Measurements from ENCODE around the gene DLGAP1. TPM values are rescaled to one million over a fixed set of nuclear protein-coding genes. Genes with fewer than 3 reads are reported as not detected.

The DLGAP1 gene
- total RNA-seq, 1 experiment from 2014 or later: 0.07 TPM

- Mint-ChIP-seq H3K27ac (ENCODE audit: unreplicated experiment) (no peak overlapping the region), H3K36me3 (ENCODE audit: insufficient read depth, unreplicated experiment) (no peaks in the 10 kb centered on the region), H3K9me3 (ENCODE audit: unreplicated experiment) (no peaks in the 10 kb centered on the region), H3K4me3 (ENCODE audit: unreplicated experiment) (no peak overlapping the region), H3K4me1 (ENCODE audit: low read depth, unreplicated experiment) (no peaks in the 10 kb centered on the region), H3K27me3 (ENCODE audit: insufficient read depth, unreplicated experiment) (peaks cover 14% of the 10 kb centered on the region)
- no peaks in the 10 kb centered on the region for H3K9me3 ChIP-seq
- H3K27me3 ChIP-seq (replicated peaks; ENCODE audit: control insufficient read depth, insufficient read depth, low read length): no peaks in the 10 kb centered on the region; the same call in 1 of the 2 replicates
- H3K4me3 ChIP-seq (ENCODE audit: low read depth, low read length): no peak overlapping the region
- no peak for DNase-seq
- ChIA-PET CTCF (interaction anchor here (1.1 kb wide), 1 partner anchor 96 kb away, joined by 6 read pairs; no protein-coding TSS in a partner anchor), POLR2A (no interaction called here)
- no peaks in the 10 kb centered on the region for H3K36me3 ChIP-seq (ENCODE audit: control insufficient read depth, insufficient read depth, low read length)
- BruUV-seq (replicated peaks): no TSS peak
- no peak for TF ChIP-seq CTCF (IDR thresholded peaks at IDR 0.05; ENCODE audit: insufficient read depth in 1 of 2, low read depth in 1 of 2, low read length in 1 of 2, severe bottlenecking in 1 of 2, unreplicated experiment in 1 of 2)
- H3K4me1 ChIP-seq: no peaks in the 10 kb centered on the region
- intact Hi-C loops (cut with micrococcal nuclease; ENCODE audit: unreplicated experiment): no loop called here
These were observed 587.9 kb downstream of the DLGAP1 start for GRCh38 chr18:3867236-3867635.

- no peak for TF ChIP-seq CTCF (IDR thresholded peaks at IDR 0.05; ENCODE audit: insufficient read depth in 1 of 2, low read depth in 1 of 2, low read length in 1 of 2, severe bottlenecking in 1 of 2, unreplicated experiment in 1 of 2)
- no TSS peak for BruUV-seq (replicated peaks)
- H3K27me3 ChIP-seq (replicated peaks; ENCODE audit: control insufficient read depth, insufficient read depth, low read length): no peaks in the 10 kb centered on the region; the same call in 1 of the 2 replicates
- H3K9me3 Mint-ChIP-seq (ENCODE audit: unreplicated experiment): no peaks in the 10 kb centered on the region
- no peaks in the 10 kb centered on the region for H3K4me1 ChIP-seq
- no peak for DNase-seq
- H3K27me3 Mint-ChIP-seq (ENCODE audit: insufficient read depth, unreplicated experiment): no peaks in the 10 kb centered on the region
- no peaks in the 10 kb centered on the region for H3K36me3 ChIP-seq (ENCODE audit: control insufficient read depth, insufficient read depth, low read length)
- ChIA-PET CTCF (no interaction called here), POLR2A (no interaction called here)
- no peaks in the 10 kb centered on the region for H3K36me3 Mint-ChIP-seq (ENCODE audit: insufficient read depth, unreplicated experiment)
- no peaks in the 10 kb centered on the region for H3K4me1 Mint-ChIP-seq (ENCODE audit: low read depth, unreplicated experiment)
- intact Hi-C loops (cut with micrococcal nuclease; ENCODE audit: unreplicated experiment): no loop called here
- H3K4me3 ChIP-seq (ENCODE audit: low read depth, low read length): no peak overlapping the region
- H3K4me3 Mint-ChIP-seq (ENCODE audit: unreplicated experiment): no peak overlapping the region
- no peak overlapping the region for H3K27ac Mint-ChIP-seq (ENCODE audit: unreplicated experiment)
- H3K9me3 ChIP-seq: no peaks in the 10 kb centered on the region
These were observed 590.3 kb downstream of the DLGAP1 start for GRCh38 chr18:3864669-3865298.

GRCh38 chr18:3863593-3863992, 591.5 kb downstream of the DLGAP1 start:
- Histone ChIP-seq H3K9me3 (no peaks in the 10 kb centered on the region), H3K4me1 (no peaks in the 10 kb centered on the region), H3K27me3 (replicated peaks; ENCODE audit: control insufficient read depth, insufficient read depth, low read length) (no peaks in the 10 kb centered on the region), H3K36me3 (ENCODE audit: control insufficient read depth, insufficient read depth, low read length) (no peaks in the 10 kb centered on the region), H3K4me3 (ENCODE audit: low read depth, low read length) (no peak overlapping the region)
- CTCF ChIA-PET: interaction anchor here (0.7 kb wide), 1 partner anchor 137 kb away, joined by 3 read pairs; no protein-coding TSS in a partner anchor
- H3K4me3 Mint-ChIP-seq (ENCODE audit: unreplicated experiment): no peak overlapping the region
- H3K27ac Mint-ChIP-seq (ENCODE audit: unreplicated experiment): no peak overlapping the region
- H3K36me3 Mint-ChIP-seq (ENCODE audit: insufficient read depth, unreplicated experiment): no peaks in the 10 kb centered on the region
- no peak for TF ChIP-seq CTCF (IDR thresholded peaks at IDR 0.05; ENCODE audit: insufficient read depth in 1 of 2, low read depth in 1 of 2, low read length in 1 of 2, severe bottlenecking in 1 of 2, unreplicated experiment in 1 of 2)
- H3K27me3 Mint-ChIP-seq (ENCODE audit: insufficient read depth, unreplicated experiment): no peaks in the 10 kb centered on the region
- DNase-seq: no peak
- no peaks in the 10 kb centered on the region for H3K9me3 Mint-ChIP-seq (ENCODE audit: unreplicated experiment)
- intact Hi-C loops (cut with micrococcal nuclease; ENCODE audit: unreplicated experiment): no loop called here
- POLR2A ChIA-PET: no interaction called here
- no peaks in the 10 kb centered on the region for H3K4me1 Mint-ChIP-seq (ENCODE audit: low read depth, unreplicated experiment)
- BruUV-seq (replicated peaks): no TSS peak

All from Caco-2 (cell line).